A549 (cell line): Measurements from ENCODE around the gene TEDDM1. TPM values are rescaled to one million over a fixed set of nuclear protein-coding genes. Genes with fewer than 3 reads are reported as not detected.

Experiments used
- ATAC-seq, 2 experiments: fragments of 200-7000 bp in 1 of 2; fragments of >200 bp in 1 of 2; cut with Nextera tagmentation in 1 of 2; cut with Tn5 transposase in 1 of 2; 3 replicates each; pipeline versions ENCODE4 v1.8.0 to v1.9.1; 2018 to 2020; ENCODE audit warnings: mild to moderate bottlenecking in 1 of 2, moderate library complexity in 1 of 2
- CTCF ChIA-PET: fragments of 300-600 bp; sonication (Branson Sonifier 250); formaldehyde crosslinking; extraction: SDS; loops from one replicate; lab custom pipeline; 2021; ENCODE audit warnings: antibody characterized with exemption, inconsistent platforms; lab: Yijun Ruan, JAX
- POLR2A ChIA-PET: fragments of 350-600 bp; formaldehyde crosslinking; extraction: SDS; loops from one replicate; lab custom pipeline; 2021; ENCODE audit warnings: antibody characterized with exemption, inconsistent platforms; lab: Yijun Ruan, JAX
- DNase-seq, 2 experiments: peaks; one replicate each; pipeline versions ENCODE4 v3.0.0 to v3.0.0-alpha.2; 2011 to 2016; ENCODE audit warnings: low read depth in 1 of 2, low spot score in 1 of 2
- FAIRE-seq: peaks from 2 replicates; lab custom pipeline; 2011; peaks lifted over from hg19 to GRCh38; lab: Jason Lieb, UNC
- H3K27ac ChIP-seq, 2 experiments: fragments of >200 bp; sonication (Bioruptor Twin); formaldehyde crosslinking; 3 replicates each; pipeline ENCODE4 v1.5.1; 2016 to 2017
- H3K4me1 ChIP-seq: fragments of >200 bp; sonication (Bioruptor Twin); formaldehyde crosslinking; 3 replicates; pipeline ENCODE4 v1.6.1; 2016
- H3K4me2 ChIP-seq: fragments of >200 bp; sonication (Bioruptor Twin); formaldehyde crosslinking; 3 replicates; pipeline ENCODE4 v1.6.1; 2016
- H3K4me3 ChIP-seq: fragments of >200 bp; sonication (Bioruptor Twin); formaldehyde crosslinking; 3 replicates; pipeline ENCODE4 v1.5.1; 2016
- H3K9me3 ChIP-seq: fragments of >200 bp; sonication (Bioruptor Twin); formaldehyde crosslinking; 3 replicates; pipeline ENCODE4 v1.6.1; 2016
- ATOH8 ChIP-seq: fragments of 250-450 bp; sonication (Bioruptor Pico); IDR thresholded peaks from 2 replicates; pipeline ENCODE4 v1.5.0; 2020; ENCODE audit warnings: low read depth, mild to moderate bottlenecking, moderate library complexity
- BCL3 ChIP-seq: fragments of >200 bp; sonication (Bioruptor Twin); formaldehyde crosslinking; IDR thresholded peaks from 3 replicates; pipeline ENCODE4 v1.6.1; 2016
- CBX2 ChIP-seq: fragments of 200-600 bp; sonication (generic); IDR thresholded peaks from 2 replicates; pipeline ENCODE4 v1.6.1; 2016; ENCODE audit warnings: low read depth, mild to moderate bottlenecking, borderline replicate concordance
- CBX8 ChIP-seq: fragments of 200-600 bp; sonication (generic); IDR thresholded peaks from 2 replicates; pipeline ENCODE4 v1.6.1; 2016
- CEBPB ChIP-seq, 2 experiments: fragments of >200 bp in 1 of 2; sonication (Bioruptor Twin) in 1 of 2; formaldehyde crosslinking in 1 of 2; IDR thresholded peaks; 2 replicates each; pipeline ENCODE4 v1.6.1; 2012 to 2016
- CHD2 ChIP-seq: fragments of 150-350 bp; IDR thresholded peaks from 2 replicates; pipeline ENCODE4 v1.6.1; 2014; ENCODE audit warnings: low read length; ENCODE audit not compliant: partially characterized antibody
- ESRRA ChIP-seq: fragments of 150-350 bp; IDR thresholded peaks from 2 replicates; pipeline ENCODE4 v1.6.1; 2014; ENCODE audit warnings: mild to moderate bottlenecking, low read length, borderline replicate concordance
- FOSL2 ChIP-seq, 2 experiments: fragments of 450-650 bp in 1 of 2; fragments of >200 bp in 1 of 2; sonication (Bioruptor Twin) in 1 of 2; formaldehyde crosslinking; IDR thresholded peaks; 2 replicates each; pipeline versions ENCODE4 v1.5.0 to v1.6.1; 2016 to 2020; ENCODE audit warnings: mild to moderate bottlenecking in 1 of 2, moderate library complexity in 1 of 2
- FOXS1 ChIP-seq: fragments of 250-450 bp; sonication (Bioruptor Pico); IDR thresholded peaks from 2 replicates; pipeline ENCODE4 v1.5.0; 2020; ENCODE audit warnings: mild to moderate bottlenecking, moderate library complexity
- GATA3 ChIP-seq: IDR thresholded peaks from 2 replicates; pipeline ENCODE4 v1.6.1; 2012; ENCODE audit warnings: borderline replicate concordance
- HDAC2 ChIP-seq: fragments of 200-600 bp; sonication (generic); IDR thresholded peaks from 2 replicates; pipeline ENCODE4 v1.6.1; 2016
- HES2 ChIP-seq: fragments of >200 bp; sonication (Bioruptor Twin); formaldehyde crosslinking; IDR thresholded peaks from 2 replicates; pipeline ENCODE4 v1.6.1; 2016
- HEYL ChIP-seq: fragments of 250-450 bp; sonication (Bioruptor Pico); IDR thresholded peaks from 2 replicates; pipeline ENCODE4 v1.8.0; 2021; ENCODE audit warnings: mild to moderate bottlenecking, moderate library complexity
- HOXB13 ChIP-seq: fragments of 250-450 bp; sonication (Bioruptor Pico); IDR thresholded peaks from 2 replicates; pipeline ENCODE4 v1.5.0; 2020; ENCODE audit warnings: low read depth, mild to moderate bottlenecking, moderate library complexity
- HOXB5 ChIP-seq: fragments of 250-450 bp; sonication (Bioruptor Pico); IDR thresholded peaks from 2 replicates; pipeline ENCODE4 v1.5.0; 2020; ENCODE audit warnings: mild to moderate bottlenecking, moderate library complexity
- KDM5A ChIP-seq: fragments of 200-600 bp; sonication (generic); IDR thresholded peaks from 2 replicates; pipeline ENCODE4 v1.6.1; 2016; ENCODE audit warnings: antibody characterized with exemption, mild to moderate bottlenecking
- MAFK ChIP-seq: fragments of 450-650 bp; IDR thresholded peaks from 2 replicates; pipeline ENCODE4 v1.6.1; 2014; ENCODE audit not compliant: partially characterized antibody
- MYC ChIP-seq: IDR thresholded peaks from 2 replicates; pipeline ENCODE4 v1.6.1; 2012; ENCODE audit warnings: mild to moderate bottlenecking, inconsistent platforms, low read length, improper control_type of control experiment, borderline replicate concordance
- PBX3 ChIP-seq: IDR thresholded peaks from 2 replicates; pipeline ENCODE4 v1.6.1; 2012
- PHF8 ChIP-seq: fragments of 200-600 bp; sonication (generic); IDR thresholded peaks from 2 replicates; pipeline ENCODE4 v1.6.1; 2016; ENCODE audit warnings: low read depth, mild to moderate bottlenecking, antibody characterized with exemption, moderate library complexity, borderline replicate concordance
- POLR2A ChIP-seq: IDR thresholded peaks from 2 replicates; pipeline ENCODE4 v1.6.1; 2012; ENCODE audit warnings: mild to moderate bottlenecking, low read length
- RAD21 ChIP-seq, 2 experiments: fragments of >200 bp in 1 of 2; sonication (Bioruptor Twin) in 1 of 2; formaldehyde crosslinking in 1 of 2; IDR thresholded peaks in 1 of 2; conservative IDR thresholded peaks in 1 of 2; 2 replicates in 1 of 2; 3 replicates in 1 of 2; pipeline ENCODE4 v1.6.1; 2012 to 2018; ENCODE audit warnings: inconsistent platforms in 1 of 2
- RARB ChIP-seq: fragments of 250-450 bp; sonication (Bioruptor Pico); IDR thresholded peaks from 2 replicates; pipeline ENCODE4 v1.8.0; 2021; ENCODE audit warnings: mild to moderate bottlenecking, moderate library complexity
- RFX5 ChIP-seq: fragments of 450-650 bp; IDR thresholded peaks from 2 replicates; pipeline ENCODE4 v1.7.1; 2014; ENCODE audit warnings: antibody characterized with exemption, mild to moderate bottlenecking, moderate library complexity
- RNF2 ChIP-seq: fragments of 200-600 bp; sonication (generic); IDR thresholded peaks from 2 replicates; pipeline ENCODE4 v1.6.1; 2016; ENCODE audit warnings: low read depth, mild to moderate bottlenecking, antibody characterized with exemption, moderate library complexity, borderline replicate concordance
- SMC3 ChIP-seq: fragments of >200 bp; sonication (Bioruptor Twin); formaldehyde crosslinking; IDR thresholded peaks from 3 replicates; pipeline ENCODE4 v1.6.1; 2018; ENCODE audit warnings: inconsistent platforms
- SREBF2 ChIP-seq: fragments of 450-650 bp; IDR thresholded peaks from 2 replicates; pipeline ENCODE4 v1.6.1; 2014; ENCODE audit warnings: mild to moderate bottlenecking, moderate library complexity
- ZC3H11A ChIP-seq: fragments of 450-650 bp; IDR thresholded peaks from 2 replicates; pipeline ENCODE4 v1.6.1; 2014; ENCODE audit warnings: antibody characterized with exemption, mild to moderate bottlenecking
- ZNF302 ChIP-seq: fragments of 250-450 bp; sonication (Bioruptor Pico); IDR thresholded peaks from 2 replicates; pipeline ENCODE4 v1.9.0; 2021; ENCODE audit warnings: inconsistent platforms, mild to moderate bottlenecking, moderate library complexity
- WGBS: methylation state at CpG from one replicate; pipeline ENCODE4 v1.1.6; 2017; ENCODE audit errors: missing lambda C conversion rate; 5-methylcytosine and 5-hydroxymethylcytosine counted together
- polyA plus RNA-seq, 4 experiments: library from polyadenylated mRNA; depleted of rRNA in 3 of 4; stranded (reverse); fragments of >200 nt; fragmentation: RNase III in 1 of 4; extraction: RNeasy Plus Mini Kit Qiagen cat#74134 plus additional on column Dnase treatment in 1 of 4; gene quantifications; 2 replicates in 3 of 4; 3 replicates in 1 of 4; pipeline ENCODE4 v1.2.3, GENCODE V29; 2011 to 2017

TEDDM1 gene
- polyA plus RNA-seq, 2 of the 4 experiments (the other 2 are of a cell fraction): not detected

GRCh38 chr1:182395906-182396305 lies 4.6 kb downstream of the TEDDM1 start:
- no peak for TF ChIP-seq HDAC2
- no peak for TF ChIP-seq PBX3
- no peak for TF ChIP-seq SREBF2
- no peak for TF ChIP-seq CEBPB (IDR thresholded peaks at IDR 0.05)
- TF ChIP-seq CBX2: no peak
- no peak for TF ChIP-seq ESRRA
- no peak for TF ChIP-seq MYC
- TF ChIP-seq RNF2: no peak
- no peak for TF ChIP-seq CBX8
- TF ChIP-seq ZC3H11A: no peak
- TF ChIP-seq RARB (CRISPR knock-in tag): no peak
- no peak for TF ChIP-seq HEYL (CRISPR knock-in tag)
- Histone ChIP-seq H3K4me1 (peaks cover 5% of the 10 kb centered on the region; the same call in 1 of the 3 replicates), H3K27ac (no peak overlapping the region), H3K4me3 (no peak overlapping the region), H3K4me2 (no peak overlapping the region), H3K9me3 (no peaks in the 10 kb centered on the region)
- WGBS: 62% methylated on average over 3 of the region's 3 CpGs
- POLR2A ChIA-PET: interaction anchor here (2.3 kb wide), 1 partner anchor 253 kb away, joined by 13 read pairs; no protein-coding TSS in a partner anchor
- DNase-seq (no peak), FAIRE-seq (no peak), ATAC-seq (no peak)
- CTCF ChIA-PET: interaction anchor here (0.7 to 10.7 kb wide), 24 partner anchors 12 to 917 kb away, joined by 3 to 194 read pairs (median 5); partner anchors contain the start of gene RGSL1

GRCh38 chr1:182394055-182394775 lies 6.3 kb downstream of the TEDDM1 start:
- H3K27ac ChIP-seq: no peak overlapping the region
- POLR2A ChIA-PET: no interaction called here
- peaks cover 5% of the 10 kb centered on the region; the same call in 1 of the 3 replicates for H3K4me1 ChIP-seq
- no peak for ATAC-seq
- WGBS: 57% methylated on average over 5 of the region's 5 CpGs
- H3K4me2 ChIP-seq: no peak overlapping the region
- FAIRE-seq: no peak
- no peak for DNase-seq
- H3K9me3 ChIP-seq: no peaks in the 10 kb centered on the region
- H3K4me3 ChIP-seq: no peak overlapping the region
- TF ChIP-seq HES2 (no peak), SMC3 (no peak), RAD21 (conservative IDR thresholded peaks at IDR 0.05 in 1 of 2, IDR thresholded peaks at IDR 0.05 in 1 of 2) (no peak), CHD2 (no peak), HOXB13 (CRISPR knock-in tag) (no peak)
- CTCF ChIA-PET: interaction anchor here (0.7 to 10.7 kb wide), 4 partner anchors 11 to 311 kb away, joined by 3 to 194 read pairs (median 70); no protein-coding TSS in a partner anchor

GRCh38 chr1:182392050-182393028 lies 8.1 kb downstream of the TEDDM1 start:
- DNase-seq (no peak), FAIRE-seq (no peak), ATAC-seq (peak; percentile 2 to 17; a peak in 5 of 6 replicates)
- no peaks in the 10 kb centered on the region for H3K9me3 ChIP-seq
- POLR2A ChIA-PET: no interaction called here
- CTCF ChIA-PET: interaction anchor here (7.0 to 10.7 kb wide), 2 partner anchors 249 to 309 kb away, joined by 128 to 194 read pairs; no protein-coding TSS in a partner anchor
- H3K4me1 ChIP-seq: peaks cover 5% of the 10 kb centered on the region; the same call in 1 of the 3 replicates
- peak overlapping the region; percentile 75 for H3K4me2 ChIP-seq
- H3K27ac ChIP-seq: peak overlapping the region; percentile 69 to 83
- 79% methylated on average over 29 of the region's 47 CpGs for WGBS
- peak overlapping the region; percentile 60 for H3K4me3 ChIP-seq
- TF ChIP-seq RAD21 (conservative IDR thresholded peaks at IDR 0.05 in 1 of 2, IDR thresholded peaks at IDR 0.05 in 1 of 2) (no peak), ATOH8 (CRISPR knock-in tag) (no peak), POLR2A (no peak), HEYL (CRISPR knock-in tag) (no peak), ZNF302 (CRISPR knock-in tag) (no peak), BCL3 (no peak), GATA3 (no peak), RFX5 (no peak), PHF8 (no peak), HOXB5 (CRISPR knock-in tag) (no peak), FOXS1 (CRISPR knock-in tag) (no peak), FOSL2 (IDR thresholded peaks at IDR 0.05) (no peak), FOSL2 (CRISPR knock-in tag; IDR thresholded peaks at IDR 0.05) (no peak), KDM5A (no peak), RNF2 (no peak), MAFK (no peak)
